GM18526 (cell line): ENCODE data around the gene CCNB1IP1.

Experiments used
- POLR2A ChIP-seq: IDR thresholded peaks from 3 replicates; pipeline ENCODE4 v1.6.1; 2011; ENCODE audit not compliant: insufficient read length; ENCODE audit errors: extremely low read depth

Gene CCNB1IP1, protein sequence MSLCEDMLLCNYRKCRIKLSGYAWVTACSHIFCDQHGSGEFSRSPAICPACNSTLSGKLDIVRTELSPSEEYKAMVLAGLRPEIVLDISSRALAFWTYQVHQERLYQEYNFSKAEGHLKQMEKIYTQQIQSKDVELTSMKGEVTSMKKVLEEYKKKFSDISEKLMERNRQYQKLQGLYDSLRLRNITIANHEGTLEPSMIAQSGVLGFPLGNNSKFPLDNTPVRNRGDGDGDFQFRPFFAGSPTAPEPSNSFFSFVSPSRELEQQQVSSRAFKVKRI

DNA sequence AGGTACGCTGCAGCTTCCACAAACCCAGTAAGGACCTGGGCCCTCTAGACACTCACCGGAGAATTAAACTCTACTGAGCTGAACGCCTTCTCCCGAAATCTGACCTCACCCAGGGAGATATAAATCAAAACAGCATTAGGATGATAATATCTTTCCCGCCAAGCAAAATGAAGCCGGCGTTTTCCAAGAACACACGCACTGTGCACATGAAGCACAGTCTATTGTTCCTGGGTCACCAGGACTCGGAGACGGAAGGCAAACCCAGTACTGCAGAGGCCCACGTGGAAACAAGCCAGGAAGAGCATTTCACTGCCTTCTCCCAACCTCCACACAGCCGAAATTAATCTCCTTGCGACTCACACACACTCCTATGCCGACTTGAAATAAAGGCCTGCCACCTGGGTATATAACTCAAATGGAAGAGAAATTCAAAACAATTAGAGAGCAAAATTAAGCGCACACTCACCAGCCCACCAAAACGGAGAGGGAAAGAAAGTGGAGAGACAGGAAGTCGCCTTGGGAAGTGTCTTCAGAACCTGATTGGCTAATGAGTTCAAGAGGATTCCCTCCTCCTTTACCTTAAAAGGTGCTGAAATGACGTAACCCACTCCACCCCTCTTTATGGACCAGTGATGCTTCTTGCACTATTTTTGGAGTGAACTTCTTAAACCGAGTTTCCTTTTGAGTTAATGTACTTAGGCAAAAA lies at the start of gene CCNB1IP1:
CCNB1IP1 (minus strand) TSS at position 492 of the 706 bp plus-strand sequence. CDS start 16,756 bp downstream, outside the sequence.
- TF ChIP-seq POLR2A: peak; percentile 42

DNA sequence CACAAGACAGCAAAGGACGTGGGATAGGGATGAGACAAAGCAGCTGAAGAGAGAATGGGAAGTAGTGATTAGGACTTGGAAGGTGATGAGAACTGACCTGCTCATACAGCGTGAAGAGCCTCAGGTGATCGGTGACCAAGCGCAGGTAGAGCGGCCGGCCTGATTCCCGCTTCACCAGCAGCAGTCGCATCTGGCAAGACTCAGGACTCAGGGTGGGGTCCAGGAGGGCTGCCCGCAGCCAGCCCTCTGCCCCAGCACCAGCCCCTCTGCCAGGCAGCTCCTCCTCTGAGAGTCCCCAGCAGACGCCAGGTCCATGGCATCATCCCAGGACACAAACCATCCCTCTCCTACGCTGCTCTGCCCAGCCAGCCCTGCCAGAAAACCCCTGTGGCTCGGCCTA lies 49.4 kb upstream of the CCNB1IP1 start:
- TF ChIP-seq POLR2A: no peak

DNA sequence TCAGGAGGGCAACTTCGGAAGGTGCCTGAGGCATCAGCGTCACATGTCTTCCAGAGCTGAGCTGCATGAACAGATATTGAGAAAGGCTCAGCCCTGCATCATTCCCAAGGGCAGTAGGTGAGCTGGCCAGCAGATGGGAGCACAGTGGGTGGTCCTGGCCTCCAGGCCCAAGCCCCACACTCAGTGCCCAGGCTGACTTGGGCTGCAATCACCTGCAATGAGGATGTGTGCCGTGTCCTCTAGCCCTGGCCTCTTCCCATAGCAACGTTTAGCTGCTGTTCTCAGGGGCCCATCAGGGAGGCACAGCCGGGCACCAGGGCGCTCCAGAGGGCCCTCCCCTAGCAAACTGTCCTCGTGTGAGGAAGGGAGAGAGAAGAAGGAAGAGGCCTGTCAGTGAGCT lies 48.3 kb upstream of the CCNB1IP1 start:
- no peak for TF ChIP-seq POLR2A

DNA sequence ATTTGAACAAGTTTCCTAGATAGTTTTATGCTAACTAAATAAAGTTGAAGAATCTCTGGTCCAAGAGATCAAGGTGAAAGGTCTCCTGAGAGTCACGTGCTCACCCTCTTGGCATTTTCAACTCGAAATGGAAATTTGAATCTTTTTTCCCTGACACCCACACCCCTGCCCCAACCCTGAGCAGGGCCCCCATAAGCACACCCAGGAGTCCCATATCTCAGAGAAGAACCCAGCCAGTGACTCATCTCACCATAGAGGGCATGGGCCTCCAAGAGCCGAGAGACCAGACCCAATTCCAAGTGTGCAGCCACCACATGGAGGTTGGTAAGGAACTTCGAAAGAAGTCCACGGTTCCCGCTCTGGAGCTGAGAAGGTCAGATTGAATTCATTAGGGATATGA lies 47.6 kb upstream of the CCNB1IP1 start:
- no peak for TF ChIP-seq POLR2A

DNA sequence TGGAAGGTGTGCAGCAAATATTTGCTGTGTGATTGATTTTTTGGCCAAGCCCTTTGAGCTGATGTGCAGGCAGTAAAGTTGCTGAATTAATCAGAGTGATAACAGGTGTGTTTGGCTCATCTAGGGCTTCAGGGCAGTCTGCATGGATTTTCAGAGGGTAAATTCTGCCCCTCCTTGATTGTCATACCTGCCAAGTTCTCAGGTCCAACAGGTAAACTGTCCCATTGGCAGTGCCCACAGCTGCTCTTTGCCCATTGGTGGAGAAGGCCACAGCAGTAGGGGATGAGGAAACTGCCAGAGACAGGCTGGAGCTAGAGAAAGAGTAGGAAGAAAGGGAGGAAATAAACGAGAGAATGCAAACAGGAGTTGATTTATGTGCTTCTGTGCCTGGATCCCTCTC lies 46.7 kb upstream of the CCNB1IP1 start:
- no peak for TF ChIP-seq POLR2A

DNA sequence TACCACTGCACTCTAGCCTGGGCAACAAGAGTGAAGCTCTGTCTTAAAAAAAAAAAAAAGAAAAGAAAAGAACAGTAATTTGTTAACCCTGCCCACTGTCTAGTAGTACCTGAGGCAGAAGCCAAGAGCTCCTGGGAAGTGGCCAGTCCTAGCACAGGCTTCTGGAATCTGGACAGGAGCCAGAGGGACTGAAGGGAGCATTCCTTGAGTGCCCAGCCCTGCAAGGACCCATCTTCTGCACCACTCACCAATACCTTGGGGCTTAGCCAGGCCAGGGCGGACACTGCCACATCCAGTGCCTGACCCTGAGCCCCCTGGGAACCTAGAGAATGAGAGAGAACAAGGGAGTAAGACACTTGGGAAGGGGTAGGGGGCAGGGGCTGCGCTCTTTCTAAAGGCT lies 44.1 kb upstream of the CCNB1IP1 start:
- TF ChIP-seq POLR2A: no peak

DNA sequence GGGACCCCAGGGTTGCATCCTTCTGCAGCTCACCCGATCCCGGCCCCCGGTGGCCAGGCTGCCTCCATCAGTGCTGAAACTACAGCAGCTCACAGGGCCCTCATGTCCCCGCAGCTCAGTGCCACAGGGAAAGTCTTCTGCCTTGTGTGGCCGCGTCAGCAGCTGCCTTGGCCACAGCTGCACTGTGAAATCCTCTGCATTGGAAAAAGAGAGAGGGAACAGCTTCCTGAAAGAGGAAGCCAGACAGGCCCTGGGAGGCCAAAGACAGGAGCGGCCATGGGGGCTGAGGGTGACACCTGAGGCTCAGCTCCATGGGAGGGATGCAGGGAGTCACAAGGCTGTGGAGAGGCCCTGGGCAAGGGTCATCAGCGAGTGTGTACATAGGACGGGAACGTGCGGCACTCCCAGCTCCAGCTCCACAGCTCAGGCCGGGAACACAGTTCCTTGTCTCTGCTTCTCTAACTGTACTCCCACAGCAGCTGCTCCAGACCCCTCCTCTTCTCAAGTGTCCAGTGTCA lies 43.1 kb upstream of the CCNB1IP1 start:
- no peak for TF ChIP-seq POLR2A

DNA sequence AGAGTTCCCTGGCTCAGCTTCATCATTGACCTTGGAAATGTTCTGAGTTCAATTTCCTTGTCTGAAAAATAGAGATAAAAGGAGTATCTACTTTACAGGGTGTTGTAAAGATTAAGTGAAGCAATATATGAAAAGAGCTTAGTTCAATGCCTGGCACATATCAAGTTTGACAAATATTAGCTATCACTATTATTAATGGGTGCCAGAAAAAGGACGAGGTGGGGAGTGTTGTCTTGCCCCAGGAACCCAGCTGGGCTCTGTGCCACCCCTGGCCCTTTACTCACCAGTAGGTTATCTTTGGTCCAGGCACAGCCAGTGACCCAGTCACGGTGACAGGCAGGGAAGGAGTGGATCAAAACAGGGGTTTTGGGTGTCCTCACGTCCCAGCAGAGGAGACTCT lies 42.4 kb upstream of the CCNB1IP1 start:
- TF ChIP-seq POLR2A: no peak

DNA sequence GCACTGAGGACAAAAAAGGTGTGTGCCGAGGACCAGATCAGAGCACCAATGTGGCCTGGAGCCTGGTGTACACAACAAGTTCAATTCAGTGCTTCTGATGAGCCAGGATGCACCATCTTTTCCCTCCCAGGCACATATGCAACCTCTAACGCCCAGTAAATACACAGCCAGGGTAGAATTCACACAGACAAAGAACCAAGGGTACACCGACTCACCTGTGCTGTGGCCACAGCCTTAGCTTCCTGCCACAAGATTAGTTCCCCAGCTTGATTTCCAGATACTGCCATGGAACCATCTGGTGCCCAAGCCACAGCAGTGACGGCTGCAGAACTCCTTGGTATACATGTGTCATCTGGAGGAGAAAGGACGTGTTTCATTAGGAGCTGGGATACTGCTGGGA lies 39.7 kb upstream of the CCNB1IP1 start:
- no peak for TF ChIP-seq POLR2A

DNA sequence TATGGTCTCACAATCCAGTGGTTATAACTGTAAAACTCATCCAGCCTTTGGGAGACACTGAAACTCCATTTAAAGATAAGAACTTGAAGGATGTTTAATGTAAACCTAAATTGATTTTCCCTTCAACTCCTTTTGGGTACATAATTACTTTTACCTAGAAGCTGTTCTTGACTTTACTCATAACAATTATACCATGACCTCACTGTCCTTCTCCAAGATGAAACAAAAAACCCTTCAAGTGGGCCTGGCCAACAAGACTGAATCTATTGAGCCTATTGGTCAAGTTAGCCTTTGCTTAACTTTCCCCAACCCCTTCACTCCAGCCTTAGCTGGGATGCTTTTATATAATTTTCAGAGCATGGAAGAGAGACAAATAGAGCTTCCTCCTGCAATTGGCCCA lies 32.8 kb upstream of the CCNB1IP1 start:
- no peak for TF ChIP-seq POLR2A

DNA sequence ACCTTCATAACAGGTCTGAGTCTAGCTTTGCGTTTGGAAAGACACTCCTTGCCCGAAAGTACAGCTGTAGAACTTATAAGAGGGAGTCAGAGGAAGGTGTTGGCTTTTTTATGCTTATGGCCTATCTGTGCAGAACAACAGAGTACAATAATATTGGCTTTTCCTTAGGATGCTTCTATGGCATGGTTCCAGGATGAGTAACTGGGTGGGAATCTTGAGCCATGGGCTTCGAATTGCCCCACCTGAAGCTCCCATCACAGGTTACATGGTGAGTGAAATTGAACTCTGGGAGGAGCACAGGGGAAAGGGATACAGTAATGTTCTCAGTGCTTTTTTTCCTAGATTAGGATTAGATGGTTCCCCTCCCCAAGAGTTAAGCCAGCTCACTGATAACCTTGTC lies 23.3 kb upstream of the CCNB1IP1 start:
- TF ChIP-seq POLR2A: no peak

DNA sequence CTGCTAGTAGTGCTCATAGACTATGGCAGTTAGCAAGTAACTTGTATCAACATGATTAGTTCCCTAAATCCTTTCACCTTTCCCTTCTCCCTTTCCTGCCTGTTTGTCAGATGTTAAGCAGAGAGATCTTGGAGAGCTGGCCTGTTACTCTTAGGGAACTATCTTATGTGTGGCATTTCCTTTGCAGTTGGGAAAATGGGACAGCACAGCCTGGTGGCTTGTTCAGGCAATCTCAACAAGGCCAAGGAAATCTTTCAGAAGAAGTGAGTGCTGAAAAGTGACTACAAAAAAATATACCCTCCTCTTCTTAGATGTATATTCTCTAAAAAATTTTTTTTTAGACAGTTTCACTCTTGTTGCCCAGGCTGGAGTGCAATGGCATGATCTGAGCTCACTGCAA lies 17.8 kb upstream of the CCNB1IP1 start:
- TF ChIP-seq POLR2A: no peak

DNA sequence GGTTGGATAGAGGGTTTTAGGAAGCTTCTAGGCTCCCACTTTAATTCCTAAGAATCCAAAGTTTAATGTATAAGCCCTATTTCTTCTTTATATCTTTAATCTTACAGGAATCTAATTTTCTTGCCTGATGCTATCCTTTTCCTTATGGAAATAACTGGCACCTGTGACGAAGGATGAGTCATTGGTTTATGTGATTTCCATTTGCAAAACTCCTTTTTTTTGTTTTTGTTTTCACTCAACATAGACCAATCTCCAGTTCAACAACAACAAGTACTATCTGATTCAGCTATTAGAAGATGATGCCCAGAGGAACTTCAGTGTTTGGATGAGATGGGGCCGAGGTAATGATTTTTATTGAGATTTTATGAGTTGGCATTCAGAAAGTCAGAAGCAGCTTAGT lies 17.2 kb upstream of the CCNB1IP1 start:
- no peak for TF ChIP-seq POLR2A

DNA sequence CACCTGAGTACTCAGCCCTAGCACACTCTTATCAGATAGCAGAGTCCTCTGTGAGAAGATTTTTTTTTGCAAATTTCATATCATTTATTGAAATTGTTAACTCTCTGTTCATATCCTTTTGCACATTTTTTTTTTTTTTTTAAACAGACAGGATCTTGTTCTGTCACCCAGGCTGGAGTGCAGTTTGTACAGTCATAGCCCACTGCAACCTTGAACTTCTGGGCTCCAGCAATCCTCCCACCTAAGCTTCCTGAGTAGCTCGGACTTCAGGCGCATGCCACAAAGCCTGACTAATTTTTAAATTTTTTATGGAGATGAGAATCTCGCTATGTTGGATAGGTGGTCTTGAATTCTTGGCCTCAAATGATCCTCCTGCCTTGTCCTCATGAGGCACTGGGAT lies 14.7 kb upstream of the CCNB1IP1 start:
- TF ChIP-seq POLR2A: no peak

DNA sequence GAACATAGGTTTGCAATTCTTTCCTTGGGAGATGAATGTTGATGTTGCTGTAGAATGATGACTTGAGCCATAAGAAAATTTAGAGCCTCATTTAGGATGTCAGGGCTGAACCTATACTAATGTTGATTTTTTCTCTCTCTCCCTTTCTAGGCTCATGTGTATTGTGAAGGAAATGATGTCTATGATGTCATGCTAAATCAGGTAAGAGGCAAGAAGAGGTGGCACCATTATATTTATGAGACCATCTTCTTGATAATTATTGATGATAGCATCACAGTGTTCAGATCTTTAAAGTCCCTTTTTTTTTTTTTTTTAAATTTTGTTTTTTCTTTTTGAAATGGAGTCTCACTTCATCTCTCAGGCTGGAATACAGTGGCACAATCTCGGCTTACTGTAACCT lies 13.6 kb upstream of the CCNB1IP1 start:
- TF ChIP-seq POLR2A: no peak

DNA sequence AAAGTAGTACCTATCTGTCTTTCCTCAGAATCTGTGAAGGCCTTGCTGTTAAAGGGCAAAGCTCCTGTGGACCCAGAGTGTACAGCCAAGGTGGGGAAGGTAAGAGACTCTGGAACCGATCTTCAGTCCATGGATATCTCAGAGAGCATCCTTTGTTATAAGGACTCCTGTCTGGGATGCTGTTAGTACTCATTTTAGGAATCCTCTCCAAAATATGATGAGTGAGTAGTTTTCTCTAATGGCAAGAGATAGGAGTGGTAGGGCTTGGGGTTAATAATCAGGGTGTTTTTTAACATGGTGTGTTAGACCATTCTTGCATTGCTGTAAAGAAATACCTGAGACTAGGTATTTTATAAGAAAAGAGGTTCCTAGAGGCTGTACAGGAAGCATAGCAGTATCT lies 12.3 kb upstream of the CCNB1IP1 start:
- no peak for TF ChIP-seq POLR2A

DNA sequence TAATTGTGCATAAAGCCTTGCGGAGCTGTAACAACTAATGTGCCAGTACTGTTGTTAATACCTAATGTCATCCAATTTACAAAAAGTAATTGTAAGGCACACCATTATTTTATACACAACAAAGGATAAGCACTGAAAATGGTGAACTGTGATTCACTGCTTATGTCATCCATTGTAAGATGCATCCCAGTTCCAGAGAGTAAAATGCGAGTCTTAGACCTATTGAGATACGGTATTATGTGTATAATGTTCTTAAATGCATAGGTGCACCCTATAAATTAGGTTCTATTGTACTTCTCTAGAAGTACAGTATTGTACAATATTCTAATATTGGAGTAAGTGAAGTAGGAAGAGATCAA lies 10.8 kb upstream of the CCNB1IP1 start:
- TF ChIP-seq POLR2A: no peak
